ENCODE results near the gene PAPOLA.

DNA sequence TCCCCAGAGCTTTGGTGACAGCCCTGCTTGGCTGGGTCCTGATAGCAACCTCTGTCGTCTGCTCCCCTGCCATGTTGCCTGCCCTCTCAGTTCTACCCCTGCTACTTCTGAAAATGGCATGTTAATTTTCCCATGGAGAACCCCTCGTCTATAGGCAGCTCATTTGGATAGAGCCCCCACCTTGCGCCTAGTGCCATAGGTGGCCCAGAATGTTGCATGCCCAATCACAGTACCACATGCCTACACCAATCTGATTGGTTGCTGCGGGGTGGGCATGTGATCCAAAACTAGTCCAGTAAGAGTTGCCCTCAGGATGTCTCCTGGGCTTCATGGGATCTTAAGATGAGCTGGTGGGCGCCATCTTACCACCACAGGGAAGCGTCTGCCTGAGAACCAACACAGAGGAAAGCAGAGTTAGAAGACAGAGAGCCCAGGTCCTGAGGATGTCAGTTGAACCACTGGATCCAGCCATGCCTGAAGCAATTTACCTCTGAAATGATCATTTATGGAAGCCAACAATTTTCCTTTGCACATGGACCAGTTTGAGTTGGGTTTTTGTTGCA lies 85.7 kb downstream of the PAPOLA start:
- no peak for TF ChIP-seq GATA2 (IDR thresholded peaks at IDR 0.05; ENCODE audit: low read depth, low read length)
- no peak for TF ChIP-seq GATA3 (IDR thresholded peaks at IDR 0.05; ENCODE audit: low read depth, low read length)
